Loucy (cell line): Measurements from ENCODE around the gene KDM7A.
A peak's percentile ranks its signal among the peaks of the same experiment; 100 is the strongest.

Experiments
- H2AFZ ChIP-seq: fragments of 200-600 bp; sonication (generic); 2 replicates; pipeline ENCODE4 v1.6.0; 2016; ENCODE audit warnings: antibody characterized with exemption, mild to moderate bottlenecking, low read length, moderate library complexity
- H3F3A ChIP-seq: fragments of 200-600 bp; 2 replicates; pipeline ENCODE4 v1.6.0; 2016; ENCODE audit warnings: antibody characterized with exemption, low read depth, mild to moderate bottlenecking
- H3K27me3 ChIP-seq: fragments of 200-600 bp; sonication (generic); 2 replicates; pipeline ENCODE4 v1.6.1; 2014; ENCODE audit warnings: low read length, mild to moderate bottlenecking; ENCODE audit not compliant: insufficient read depth, poor library complexity, severe bottlenecking
- H3K36me3 ChIP-seq: fragments of 200-600 bp; sonication (generic); 2 replicates; pipeline ENCODE4 v1.6.1; 2016; ENCODE audit warnings: low read length; ENCODE audit not compliant: insufficient read depth
- H3K4me1 ChIP-seq: fragments of 200-600 bp; sonication (generic); 2 replicates; pipeline ENCODE4 v1.5.1; 2014; ENCODE audit warnings: low read length, mild to moderate bottlenecking; ENCODE audit not compliant: insufficient read depth, poor library complexity, severe bottlenecking
- H3K4me2 ChIP-seq: fragments of 200-600 bp; sonication (generic); 2 replicates; pipeline ENCODE4 v1.6.0; 2014; ENCODE audit warnings: antibody characterized with exemption, low read length, low read depth, mild to moderate bottlenecking; ENCODE audit not compliant: poor library complexity, severe bottlenecking
- H3K4me3 ChIP-seq: fragments of 200-600 bp; sonication (generic); 2 replicates; pipeline ENCODE4 v1.5.1; 2014; ENCODE audit warnings: low read length, mild to moderate bottlenecking, mixed read lengths; ENCODE audit not compliant: poor library complexity, severe bottlenecking
- H3K79me2 ChIP-seq: fragments of 200-600 bp; sonication (generic); 2 replicates; pipeline ENCODE4 v1.6.1; 2014; ENCODE audit warnings: low read length; ENCODE audit not compliant: insufficient read depth
- H3K9ac ChIP-seq: fragments of 200-600 bp; sonication (generic); 2 replicates; pipeline ENCODE4 v1.6.0; 2014; ENCODE audit warnings: mild to moderate bottlenecking, low read depth, low read length, moderate library complexity; ENCODE audit not compliant: poor library complexity, severe bottlenecking
- H3K9me2 ChIP-seq: fragments of 200-600 bp; sonication (generic); replicated peaks from 2 replicates; pipeline ENCODE4 v1.6.1; 2016; ENCODE audit warnings: low read depth, low read length, mixed read lengths
- H3K9me3 ChIP-seq: fragments of 200-600 bp; sonication (generic); 2 replicates; pipeline ENCODE4 v1.6.1; 2014; ENCODE audit warnings: mild to moderate bottlenecking, antibody characterized with exemption, low read length, low read depth; ENCODE audit not compliant: insufficient read depth
- H4K20me1 ChIP-seq: fragments of 200-600 bp; sonication (generic); 2 replicates; pipeline ENCODE4 v1.6.0; 2014; ENCODE audit warnings: antibody characterized with exemption, low read length, mild to moderate bottlenecking; ENCODE audit not compliant: insufficient read depth, poor library complexity, severe bottlenecking
- EZH2phosphoT487 ChIP-seq: fragments of 200-600 bp; IDR thresholded peaks from 2 replicates; pipeline ENCODE4 v1.6.1; 2018; ENCODE audit warnings: antibody characterized with exemption, mild to moderate bottlenecking, moderate library complexity, borderline replicate concordance
- TF ChIP-seq, protein P1 (sequence below): fragments of 200-600 bp; sonication (generic); conservative IDR thresholded peaks from 2 replicates; pipeline ENCODE4 v1.5.1; 2014; ENCODE audit warnings: mild to moderate bottlenecking, antibody characterized with exemption, low read length

KDM7A gene

DNA sequence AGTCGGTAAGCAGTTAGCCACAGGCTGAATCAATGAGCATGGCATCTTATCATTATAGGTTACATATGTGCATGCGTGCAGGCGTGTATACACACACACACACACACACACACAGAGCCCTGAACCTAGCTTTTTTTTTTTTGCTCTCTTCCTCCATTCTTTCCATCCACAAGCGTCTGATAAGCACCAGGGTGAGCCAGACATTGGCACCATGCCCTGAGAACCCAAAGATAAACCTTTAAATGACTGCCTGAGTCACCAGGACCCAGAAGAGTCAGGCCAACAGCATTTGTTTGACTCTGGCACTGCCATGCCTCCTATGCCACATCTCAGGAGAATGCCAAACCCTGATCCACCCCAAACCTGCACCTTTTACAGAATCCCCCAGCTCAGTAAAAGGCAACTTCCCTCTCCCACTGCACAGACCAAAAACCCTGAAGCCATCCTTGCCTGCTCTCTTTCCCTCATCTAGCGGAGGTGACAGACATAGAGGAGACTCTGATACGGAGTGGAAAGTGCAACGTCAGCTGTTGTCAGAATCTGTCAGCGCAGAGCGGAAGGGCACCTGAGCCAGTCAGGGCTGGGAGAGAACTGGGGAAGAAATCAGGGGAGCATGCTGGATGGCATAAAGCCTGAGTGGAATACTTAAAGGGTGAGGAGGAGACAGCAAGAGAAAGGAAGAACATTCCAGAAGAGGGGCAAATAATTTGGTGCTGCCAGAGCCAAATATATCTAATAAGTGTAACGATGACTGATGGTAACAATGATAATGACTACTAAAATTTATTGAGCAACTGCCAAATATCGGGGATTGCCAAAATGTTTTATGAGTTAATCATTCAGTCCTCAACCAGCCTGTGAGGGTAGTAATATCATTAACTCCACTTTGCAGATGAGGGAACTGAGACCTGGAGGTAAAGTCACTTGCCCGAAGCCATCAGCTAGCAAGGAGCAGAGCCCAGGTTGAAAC lies 117.2 kb downstream of the KDM7A start:
- peak overlapping the region; percentile 87 for H3K9ac ChIP-seq
- H4K20me1 ChIP-seq = peaks cover 7% of the 10 kb centered on the region
- H3K27me3 ChIP-seq = no peaks in the 10 kb centered on the region
- peaks cover 6% of the 10 kb centered on the region; the same call in 1 of the 2 replicates for H3K36me3 ChIP-seq
- peak overlapping the region; percentile 96 for H3K4me2 ChIP-seq
- peak overlapping the region; percentile 97 for H3K4me3 ChIP-seq
- TF ChIP-seq EZH2phosphoT487 = no peak
- peaks cover 56% of the 10 kb centered on the region for H3K79me2 ChIP-seq
- no peaks in the 10 kb centered on the region for H3F3A ChIP-seq
- H3K9me3 ChIP-seq = no peaks in the 10 kb centered on the region
- no peaks in the 10 kb centered on the region for H3K9me2 ChIP-seq
- H2AFZ ChIP-seq = no peak overlapping the region
- peaks cover 61% of the 10 kb centered on the region for H3K4me1 ChIP-seq

DNA sequence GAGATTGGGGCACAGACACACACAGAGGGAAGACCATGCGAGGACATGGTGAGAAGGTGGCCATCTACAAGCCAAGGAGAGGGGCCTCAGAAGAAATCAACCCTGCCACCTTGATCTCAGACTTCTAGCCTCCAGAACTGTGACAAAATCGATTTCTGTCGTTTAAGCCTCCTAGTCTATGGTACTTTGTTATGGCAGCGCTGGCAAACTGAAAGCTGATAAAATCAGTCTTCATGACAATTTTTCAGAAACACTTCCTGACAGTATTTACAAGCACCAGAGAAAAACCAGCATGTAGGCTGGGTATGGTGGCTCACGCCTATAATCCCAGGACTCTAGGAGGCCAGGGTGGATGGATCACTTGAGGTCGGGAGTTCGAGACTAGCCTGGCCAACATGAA lies 118.3 kb downstream of the KDM7A start:
- Histone ChIP-seq H3K4me3 (peak overlapping the region; percentile 97), H3K79me2 (peaks cover 56% of the 10 kb centered on the region), H3K4me1 (peaks cover 60% of the 10 kb centered on the region), H3K4me2 (peak overlapping the region; percentile 96), H4K20me1 (peaks cover 7% of the 10 kb centered on the region), H3K36me3 (peaks cover 14% of the 10 kb centered on the region; the same call in 1 of the 2 replicates), H3F3A (no peaks in the 10 kb centered on the region), H2AFZ (no peak overlapping the region), H3K9ac (peak overlapping the region; percentile 87), H3K9me3 (no peaks in the 10 kb centered on the region), H3K9me2 (no peaks in the 10 kb centered on the region), H3K27me3 (no peaks in the 10 kb centered on the region)
- TF ChIP-seq EZH2phosphoT487 = no peak
- TF ChIP-seq, protein P1, sequence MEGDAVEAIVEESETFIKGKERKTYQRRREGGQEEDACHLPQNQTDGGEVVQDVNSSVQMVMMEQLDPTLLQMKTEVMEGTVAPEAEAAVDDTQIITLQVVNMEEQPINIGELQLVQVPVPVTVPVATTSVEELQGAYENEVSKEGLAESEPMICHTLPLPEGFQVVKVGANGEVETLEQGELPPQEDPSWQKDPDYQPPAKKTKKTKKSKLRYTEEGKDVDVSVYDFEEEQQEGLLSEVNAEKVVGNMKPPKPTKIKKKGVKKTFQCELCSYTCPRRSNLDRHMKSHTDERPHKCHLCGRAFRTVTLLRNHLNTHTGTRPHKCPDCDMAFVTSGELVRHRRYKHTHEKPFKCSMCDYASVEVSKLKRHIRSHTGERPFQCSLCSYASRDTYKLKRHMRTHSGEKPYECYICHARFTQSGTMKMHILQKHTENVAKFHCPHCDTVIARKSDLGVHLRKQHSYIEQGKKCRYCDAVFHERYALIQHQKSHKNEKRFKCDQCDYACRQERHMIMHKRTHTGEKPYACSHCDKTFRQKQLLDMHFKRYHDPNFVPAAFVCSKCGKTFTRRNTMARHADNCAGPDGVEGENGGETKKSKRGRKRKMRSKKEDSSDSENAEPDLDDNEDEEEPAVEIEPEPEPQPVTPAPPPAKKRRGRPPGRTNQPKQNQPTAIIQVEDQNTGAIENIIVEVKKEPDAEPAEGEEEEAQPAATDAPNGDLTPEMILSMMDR = no peak

DNA sequence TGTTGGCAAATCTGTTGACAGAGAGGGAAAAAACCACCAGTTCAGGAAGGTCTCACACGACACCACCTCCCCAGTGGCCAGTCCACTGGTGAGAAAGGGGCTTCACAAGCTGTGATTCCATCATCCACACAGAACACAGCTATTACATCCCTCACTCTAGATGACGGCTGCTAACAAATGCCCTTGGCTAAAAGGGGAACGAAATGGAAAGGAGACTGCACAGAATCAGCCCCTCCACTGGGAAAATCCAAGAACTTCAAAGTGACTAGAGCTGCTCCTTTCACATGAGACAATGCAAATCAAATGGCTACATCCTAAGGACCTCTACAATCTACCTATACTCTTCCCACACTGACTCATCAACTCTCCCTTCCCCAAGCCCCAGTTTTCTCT lies 119.6 kb downstream of the KDM7A start:
- TF ChIP-seq, protein P1 = no peak
- no peak for TF ChIP-seq EZH2phosphoT487
- H3K79me2 ChIP-seq = peaks cover 53% of the 10 kb centered on the region
- no peaks in the 10 kb centered on the region for H3F3A ChIP-seq
- no peak overlapping the region for H3K4me2 ChIP-seq
- H3K9me3 ChIP-seq = no peaks in the 10 kb centered on the region
- H3K4me3 ChIP-seq = no peak overlapping the region
- H2AFZ ChIP-seq = no peak overlapping the region
- H3K9ac ChIP-seq = no peak overlapping the region
- peaks cover 24% of the 10 kb centered on the region for H3K36me3 ChIP-seq
- no peaks in the 10 kb centered on the region for H3K9me2 ChIP-seq
- H4K20me1 ChIP-seq = peaks cover 7% of the 10 kb centered on the region
- H3K4me1 ChIP-seq = peaks cover 54% of the 10 kb centered on the region
- no peaks in the 10 kb centered on the region for H3K27me3 ChIP-seq
